Midbrain (tissue), 1 donor: ENCODE results near the gene SETD5.
A peak's percentile ranks its signal among the peaks of the same experiment; 100 is the strongest.

Source experiments
- DNase-seq: peaks from one replicate; lab custom pipeline; 2025; lab: John Stamatoyannopoulos, UW

SETD5 gene, protein sequence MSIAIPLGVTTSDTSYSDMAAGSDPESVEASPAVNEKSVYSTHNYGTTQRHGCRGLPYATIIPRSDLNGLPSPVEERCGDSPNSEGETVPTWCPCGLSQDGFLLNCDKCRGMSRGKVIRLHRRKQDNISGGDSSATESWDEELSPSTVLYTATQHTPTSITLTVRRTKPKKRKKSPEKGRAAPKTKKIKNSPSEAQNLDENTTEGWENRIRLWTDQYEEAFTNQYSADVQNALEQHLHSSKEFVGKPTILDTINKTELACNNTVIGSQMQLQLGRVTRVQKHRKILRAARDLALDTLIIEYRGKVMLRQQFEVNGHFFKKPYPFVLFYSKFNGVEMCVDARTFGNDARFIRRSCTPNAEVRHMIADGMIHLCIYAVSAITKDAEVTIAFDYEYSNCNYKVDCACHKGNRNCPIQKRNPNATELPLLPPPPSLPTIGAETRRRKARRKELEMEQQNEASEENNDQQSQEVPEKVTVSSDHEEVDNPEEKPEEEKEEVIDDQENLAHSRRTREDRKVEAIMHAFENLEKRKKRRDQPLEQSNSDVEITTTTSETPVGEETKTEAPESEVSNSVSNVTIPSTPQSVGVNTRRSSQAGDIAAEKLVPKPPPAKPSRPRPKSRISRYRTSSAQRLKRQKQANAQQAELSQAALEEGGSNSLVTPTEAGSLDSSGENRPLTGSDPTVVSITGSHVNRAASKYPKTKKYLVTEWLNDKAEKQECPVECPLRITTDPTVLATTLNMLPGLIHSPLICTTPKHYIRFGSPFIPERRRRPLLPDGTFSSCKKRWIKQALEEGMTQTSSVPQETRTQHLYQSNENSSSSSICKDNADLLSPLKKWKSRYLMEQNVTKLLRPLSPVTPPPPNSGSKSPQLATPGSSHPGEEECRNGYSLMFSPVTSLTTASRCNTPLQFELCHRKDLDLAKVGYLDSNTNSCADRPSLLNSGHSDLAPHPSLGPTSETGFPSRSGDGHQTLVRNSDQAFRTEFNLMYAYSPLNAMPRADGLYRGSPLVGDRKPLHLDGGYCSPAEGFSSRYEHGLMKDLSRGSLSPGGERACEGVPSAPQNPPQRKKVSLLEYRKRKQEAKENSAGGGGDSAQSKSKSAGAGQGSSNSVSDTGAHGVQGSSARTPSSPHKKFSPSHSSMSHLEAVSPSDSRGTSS (N-terminal part only)

DNA sequence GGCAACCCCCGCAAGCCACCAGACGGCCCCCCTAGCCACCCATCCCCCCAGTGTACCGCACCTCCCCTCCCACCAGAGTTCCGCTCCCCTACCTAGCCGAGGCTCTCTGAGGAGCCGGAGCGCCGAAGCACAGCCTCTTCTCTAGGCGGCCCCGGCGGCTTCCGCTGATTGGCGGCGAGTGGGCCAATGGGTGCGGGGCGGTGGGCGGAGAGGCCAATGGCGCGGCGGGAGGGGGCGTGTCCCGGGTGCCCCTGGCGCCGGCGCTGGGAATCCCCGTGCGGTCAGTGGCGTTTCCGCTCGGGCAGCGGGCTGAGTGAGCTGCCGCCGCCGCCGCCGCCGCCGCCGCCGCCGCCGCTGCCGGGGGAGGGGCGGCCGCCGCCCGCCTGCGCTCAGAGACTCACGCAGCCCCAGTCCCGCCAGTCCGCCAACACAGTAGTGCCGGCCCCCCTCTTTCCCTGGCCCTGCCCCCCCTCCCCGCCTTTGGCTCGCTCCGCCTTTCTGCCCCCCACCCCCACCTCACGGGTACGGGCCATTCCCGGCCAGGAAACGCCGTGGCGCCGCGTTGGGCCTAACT is at the start of gene SETD5:
SETD5 (plus strand) TSS at position 284 of the 574 bp plus-strand sequence. CDS start 31,324 bp downstream, outside the sequence.
- DNase-seq: peak; percentile 96

DNA sequence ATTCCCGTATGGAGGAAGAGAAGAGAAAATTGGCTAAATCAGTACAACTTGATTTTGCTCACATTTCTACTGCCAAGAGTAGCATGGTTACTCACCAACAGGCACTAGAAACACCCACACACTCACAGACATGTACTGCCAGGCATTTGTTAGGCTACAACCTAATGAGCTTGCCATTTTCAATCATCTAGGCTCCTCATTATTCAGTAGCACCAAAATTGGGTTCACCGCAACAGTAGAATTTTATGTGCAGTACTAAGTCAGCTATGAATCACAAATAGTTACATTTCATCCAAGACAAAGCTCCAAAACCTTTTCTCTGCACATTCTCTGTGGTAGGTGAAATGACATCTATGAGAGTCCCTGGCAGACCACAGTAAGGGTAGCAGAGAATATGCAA is 49.5 kb upstream of the SETD5 start:
- DNase-seq: no peak

DNA sequence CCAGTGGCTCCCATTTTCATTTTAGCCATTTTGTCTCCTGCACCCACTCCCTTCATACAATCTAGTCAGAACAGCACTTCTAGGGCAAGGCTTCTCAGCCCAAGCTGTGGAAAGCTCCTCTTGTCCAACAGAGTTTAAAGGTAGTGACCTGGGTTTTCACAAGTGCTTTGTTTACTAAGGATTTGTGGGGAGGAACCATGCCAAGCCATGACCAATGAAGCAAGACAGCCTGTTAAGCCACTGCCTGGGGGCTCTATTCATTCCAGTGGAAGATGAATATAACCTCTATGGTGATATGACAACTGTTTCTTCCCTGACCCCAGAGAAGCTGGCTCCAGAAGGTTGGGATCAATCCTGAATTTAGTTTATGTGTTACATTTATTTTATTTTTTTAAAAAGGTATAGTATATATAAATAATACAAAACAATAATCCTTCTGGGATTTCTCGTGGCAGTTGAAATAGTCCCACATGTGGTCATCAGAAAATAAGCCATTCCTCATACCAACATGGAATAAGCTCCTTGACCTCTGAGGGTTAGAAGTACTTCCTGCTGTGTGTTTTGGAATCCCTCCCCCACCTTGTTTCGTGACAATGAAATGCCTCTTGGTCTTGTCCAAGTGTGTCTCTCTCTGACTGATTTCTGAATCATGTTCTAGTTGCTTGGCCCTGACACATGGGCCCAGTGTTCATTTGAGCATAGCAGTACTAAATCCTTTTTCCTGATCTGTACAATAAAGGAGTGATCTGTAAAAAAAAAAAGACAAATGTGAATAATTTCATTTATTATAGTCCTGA is 47.9 kb upstream of the SETD5 start:
- no peak for DNase-seq

DNA sequence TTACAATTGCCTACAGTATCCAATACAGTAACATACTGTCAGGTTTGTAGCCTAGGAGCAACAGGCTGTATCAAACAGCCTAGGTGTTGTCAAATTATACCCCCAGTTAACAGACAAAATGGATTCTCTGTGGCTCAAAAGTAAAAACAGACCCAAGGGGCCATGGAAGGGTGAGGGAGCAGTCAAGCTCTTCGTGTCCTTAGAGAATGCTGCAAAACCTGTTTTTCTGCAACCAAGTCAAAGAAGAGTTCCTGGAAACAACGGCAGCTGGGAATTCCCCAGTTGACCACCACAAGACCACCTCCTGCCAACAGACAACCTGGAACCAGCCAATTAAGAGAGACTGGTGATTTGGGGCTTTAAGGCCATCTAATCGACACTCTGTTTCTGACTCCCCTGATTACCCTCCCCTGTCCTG is 45.7 kb upstream of the SETD5 start:
- no peak for DNase-seq

DNA sequence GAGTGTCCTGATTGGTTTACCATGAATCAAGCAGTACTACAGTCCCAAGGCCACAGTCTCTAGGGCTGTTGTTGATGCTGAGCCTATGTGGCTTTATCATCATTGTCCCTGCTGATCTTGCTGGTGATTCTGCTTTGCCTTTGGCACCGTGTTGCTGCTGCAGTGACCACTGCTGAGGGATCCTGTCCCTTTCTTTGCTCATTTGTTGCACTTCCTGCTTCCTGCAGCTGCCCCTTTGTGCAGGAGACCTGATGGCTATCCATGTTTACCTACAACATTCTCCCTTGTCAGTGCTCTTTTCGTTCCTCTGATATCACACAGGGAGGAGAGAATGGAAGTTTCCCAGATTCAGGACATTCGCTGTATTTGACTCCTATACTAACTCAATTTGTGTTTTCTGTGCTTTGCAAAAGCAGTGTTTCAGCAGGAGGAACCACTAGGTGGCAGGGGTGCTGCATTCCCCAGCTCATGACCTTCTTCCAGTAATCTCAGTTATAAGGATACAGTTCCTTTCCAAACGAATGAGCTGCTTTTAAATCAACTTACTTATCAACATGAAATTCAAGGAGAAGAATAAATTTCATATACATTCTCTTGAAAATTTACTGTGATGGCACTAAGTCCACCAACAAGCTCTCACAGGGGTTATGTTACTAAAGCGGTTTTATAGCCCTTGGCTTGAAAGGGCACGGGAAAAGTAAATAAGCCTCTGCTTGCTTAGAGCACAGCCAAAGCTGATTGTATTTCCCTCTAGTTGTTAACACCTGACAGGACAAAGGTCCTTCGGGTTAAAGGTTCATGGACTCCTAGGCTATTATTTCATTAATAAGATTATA is 44.3 kb upstream of the SETD5 start:
- peak; percentile 83 for DNase-seq

DNA sequence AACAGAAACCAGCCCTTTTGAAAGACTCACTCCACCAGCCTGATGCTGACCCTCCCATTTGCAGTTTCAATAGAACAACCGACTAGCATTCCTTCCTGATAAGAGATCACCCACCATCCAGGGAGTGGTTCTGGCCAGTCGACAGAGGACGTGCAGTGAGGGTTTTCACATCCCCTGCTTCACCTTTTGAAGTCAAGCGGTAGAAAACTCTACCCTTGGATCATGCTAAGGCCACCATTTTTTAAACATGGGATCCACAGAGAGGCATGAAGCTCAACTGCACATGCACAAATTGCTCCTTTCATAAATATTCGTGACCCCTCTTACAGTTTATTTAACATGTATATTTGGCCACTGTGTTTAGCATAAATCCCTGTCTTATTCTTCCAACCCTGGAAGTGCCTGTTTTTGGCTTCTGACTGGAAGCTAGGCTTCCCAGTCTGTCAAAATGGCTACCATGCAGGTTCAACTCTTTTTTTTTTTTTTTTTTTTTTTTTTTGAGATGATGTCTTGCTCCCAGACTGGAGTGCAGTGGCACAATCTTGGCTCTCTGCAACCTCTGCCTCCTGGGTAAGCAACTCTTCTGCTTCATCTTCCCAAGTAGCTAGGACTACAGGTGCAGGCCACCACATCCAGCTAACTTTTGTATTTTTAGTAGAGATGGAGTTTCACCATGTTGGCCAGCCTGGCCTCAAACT is 35.6 kb upstream of the SETD5 start:
- DNase-seq: no peak

DNA sequence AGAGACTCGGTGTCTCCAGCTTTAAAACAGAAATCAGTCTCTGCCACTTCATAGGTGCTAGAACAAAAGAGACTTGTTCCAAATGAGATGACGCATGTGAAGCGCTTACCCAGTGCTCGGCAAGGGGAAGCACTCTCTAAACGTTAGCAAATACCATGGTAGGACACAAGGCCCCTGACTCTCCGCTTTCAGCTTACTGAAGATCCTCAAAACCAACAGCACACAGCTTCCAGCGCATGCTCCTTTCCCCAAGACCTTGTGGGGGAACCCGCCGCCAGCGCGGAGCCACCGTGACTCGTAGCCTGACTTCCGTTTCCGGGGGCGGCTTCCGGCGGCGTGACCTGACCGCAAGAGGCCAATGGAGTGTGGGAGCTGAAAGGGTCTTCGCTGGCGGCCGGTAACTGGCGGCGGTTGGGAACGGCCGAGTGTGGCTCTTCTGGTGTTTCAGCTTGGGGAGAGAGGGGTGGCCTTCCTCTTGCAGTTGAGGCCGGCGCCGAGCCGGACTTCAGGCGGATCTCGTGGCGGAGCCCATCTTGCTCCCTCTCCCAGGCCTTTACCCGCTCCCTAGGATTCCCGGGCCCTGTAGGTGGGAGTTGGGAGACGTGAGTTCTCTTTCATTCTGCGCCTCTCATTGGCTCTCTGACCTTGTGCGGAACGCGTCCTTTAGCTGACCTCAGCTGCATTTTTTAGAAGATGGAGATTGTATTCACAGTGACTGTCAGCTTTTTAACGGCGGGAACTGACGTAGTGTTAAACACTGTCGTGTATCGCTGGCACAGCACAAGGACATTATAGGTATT is 34.5 kb upstream of the SETD5 start, which contains the start of gene THUMPD3:
THUMPD3 (plus strand) TSS at position 324 of the 800 bp plus-strand sequence. CDS start 2,015 bp downstream, outside the sequence.
- DNase-seq: peak; percentile 93

DNA sequence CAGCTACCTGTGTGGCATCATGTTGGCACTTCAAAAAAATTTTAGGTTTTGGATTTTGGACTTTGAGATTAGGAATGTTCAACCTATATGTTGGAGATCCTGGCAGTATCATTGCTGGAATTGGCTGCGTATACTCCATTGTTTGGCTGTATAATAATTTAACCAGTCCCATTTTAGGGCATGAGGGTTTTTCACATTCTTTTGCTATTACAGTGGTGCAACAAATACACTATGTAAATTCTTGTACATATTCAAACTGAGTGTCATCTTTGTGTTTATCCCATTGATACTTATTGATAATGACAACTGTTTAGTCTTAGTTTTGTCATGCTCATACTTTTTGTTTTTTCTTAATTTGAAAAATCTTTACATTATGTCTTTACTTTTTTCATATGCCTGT is 27.9 kb upstream of the SETD5 start:
- no peak for DNase-seq

DNA sequence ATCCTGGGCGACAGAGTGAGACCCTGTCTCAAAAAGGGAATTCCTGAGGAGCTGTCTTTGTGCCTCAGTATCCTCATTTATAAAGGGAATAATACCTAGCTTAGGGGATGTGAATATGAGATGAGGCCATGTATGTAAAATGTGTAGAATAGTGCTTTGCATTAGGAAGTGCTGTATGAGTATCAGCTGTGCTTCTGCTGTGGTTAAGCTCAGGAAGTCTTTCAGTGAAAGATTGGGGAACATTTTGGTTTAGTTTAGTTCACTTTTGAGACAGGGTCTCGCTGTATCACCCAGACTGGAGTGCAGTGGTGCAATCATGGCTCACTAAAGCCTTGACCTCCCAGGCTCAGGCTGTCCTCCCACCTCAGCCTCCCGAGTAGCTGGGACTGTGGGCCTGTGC is 23.9 kb upstream of the SETD5 start:
- no peak for DNase-seq

DNA sequence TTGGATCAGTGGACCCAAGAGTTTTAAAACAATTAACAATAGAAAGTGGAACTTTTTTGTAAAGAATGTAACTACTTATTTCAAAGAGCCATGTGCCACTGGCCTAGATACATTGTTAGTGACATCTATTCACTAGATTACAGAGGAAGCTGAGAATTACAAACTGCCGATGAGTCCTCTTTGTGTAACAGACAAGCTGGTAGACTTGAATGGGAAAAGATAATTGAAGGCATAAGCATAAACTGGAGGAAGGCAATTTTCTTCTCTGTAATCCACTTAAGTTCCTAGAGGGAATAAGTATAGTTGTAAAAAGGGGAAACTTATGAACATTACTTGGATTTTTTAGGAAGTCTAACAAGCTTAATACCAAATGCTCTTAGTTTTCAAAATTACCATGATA is 19.4 kb upstream of the SETD5 start:
- DNase-seq: no peak

DNA sequence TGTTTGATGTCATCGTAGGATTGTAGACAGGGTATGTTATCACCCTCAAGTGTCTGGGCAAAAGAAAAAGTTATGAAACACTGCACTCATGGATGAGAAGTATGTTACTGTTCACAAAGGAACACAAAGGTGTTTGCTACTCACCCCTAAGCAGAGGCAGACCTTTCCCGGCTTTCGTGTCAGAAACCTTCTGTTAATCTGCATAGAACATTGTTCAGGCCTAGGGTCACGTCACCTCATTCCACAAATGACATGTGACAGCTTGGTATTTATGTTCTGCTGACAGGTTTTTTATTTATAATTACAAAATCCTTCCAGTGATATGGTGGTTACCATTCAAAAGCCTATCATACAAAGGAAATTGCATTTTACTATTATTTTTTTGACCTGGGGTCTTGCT is 18.1 kb upstream of the SETD5 start:
- DNase-seq: no peak

DNA sequence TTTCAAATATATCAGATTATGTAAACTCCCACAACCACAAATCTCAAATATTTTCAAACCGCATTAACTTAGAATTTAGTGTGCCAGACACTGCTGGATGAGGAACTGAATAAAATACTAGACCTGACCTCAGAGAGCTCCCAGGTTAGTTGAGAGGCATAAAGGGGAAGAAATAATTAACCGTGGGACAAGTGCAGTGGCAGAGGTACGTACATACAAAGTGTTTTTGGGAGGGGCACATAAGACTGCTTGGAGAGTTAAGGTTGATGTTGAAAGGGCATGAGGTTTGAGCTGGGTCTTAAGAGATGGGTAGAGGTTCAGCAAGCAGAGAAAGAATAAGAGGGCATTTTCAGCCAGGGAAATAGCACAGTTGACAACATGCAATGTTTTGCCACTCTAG is 17.4 kb upstream of the SETD5 start:
- DNase-seq: no peak

DNA sequence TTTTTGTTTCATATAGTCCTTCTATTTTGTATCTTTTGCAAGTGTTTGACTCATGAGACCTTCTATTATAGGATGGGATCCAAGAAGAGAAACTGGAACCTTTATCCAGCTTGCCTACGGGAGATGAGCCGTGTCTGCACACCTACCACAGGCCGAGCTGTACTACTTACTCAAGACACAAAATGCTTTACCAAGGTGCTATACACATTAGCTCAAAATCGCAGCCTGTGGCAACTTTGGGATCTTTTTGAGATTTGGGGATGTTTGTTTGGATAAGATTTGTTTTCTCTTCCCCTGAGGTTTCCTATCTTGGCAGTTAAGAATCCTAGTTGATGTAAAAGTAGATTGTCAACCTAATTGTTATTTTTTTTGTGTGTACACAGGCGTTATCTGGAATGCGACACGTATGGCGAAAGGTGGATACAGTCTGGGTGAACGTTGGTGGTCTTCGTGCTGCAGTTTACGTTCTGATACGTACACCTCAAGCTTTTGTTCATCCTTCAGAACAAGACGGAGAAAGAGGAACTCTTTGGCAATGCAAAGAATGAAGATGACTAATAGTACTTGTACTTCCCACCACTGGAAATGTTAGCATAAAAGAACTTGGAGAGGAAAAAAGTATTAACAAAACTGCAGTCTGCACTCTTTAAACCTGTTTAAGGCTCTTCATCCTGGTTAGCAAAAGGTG is 13.1 kb upstream of the SETD5 start:
- no peak for DNase-seq

DNA sequence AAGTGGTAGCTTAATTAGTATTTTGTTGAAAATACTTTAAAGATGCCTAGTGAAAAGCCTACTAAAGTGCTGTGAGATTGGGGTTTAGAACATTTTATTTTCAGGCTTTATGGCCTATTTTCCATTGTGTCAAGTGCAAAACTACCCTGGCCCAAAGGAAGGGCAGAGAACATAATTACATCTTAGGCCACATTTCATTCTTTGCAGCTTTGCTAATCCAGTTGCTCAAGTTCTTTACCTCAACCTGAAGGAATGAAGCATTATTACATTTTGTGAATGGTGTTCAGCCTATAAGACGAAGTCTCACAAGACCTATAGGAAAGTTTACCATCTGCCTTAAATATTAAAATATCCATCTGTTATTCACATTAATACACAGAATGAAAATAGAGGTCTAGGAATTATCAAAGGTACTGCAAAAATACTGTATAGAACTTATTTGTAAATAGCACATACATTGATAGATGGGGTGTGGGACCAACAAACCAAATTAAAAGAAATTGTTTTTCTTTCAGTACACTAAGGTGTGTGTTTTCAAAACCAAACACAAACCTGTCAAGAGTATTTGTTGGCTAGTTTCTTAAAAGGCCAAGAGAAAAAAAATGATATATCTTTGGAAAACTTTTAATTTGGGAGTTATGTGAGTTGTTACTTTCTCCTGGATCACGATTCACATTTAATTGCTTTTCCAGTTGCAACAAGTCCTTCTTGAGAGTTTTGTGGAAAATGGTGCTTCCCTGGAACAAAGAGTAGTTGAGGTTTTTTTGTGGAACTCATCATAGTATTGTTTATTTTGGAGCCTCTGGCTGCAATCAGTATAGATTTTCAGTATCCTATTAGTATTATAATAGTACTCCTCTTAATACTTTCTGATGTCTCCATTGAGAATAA is 12.0 kb upstream of the SETD5 start:
- DNase-seq: no peak

DNA sequence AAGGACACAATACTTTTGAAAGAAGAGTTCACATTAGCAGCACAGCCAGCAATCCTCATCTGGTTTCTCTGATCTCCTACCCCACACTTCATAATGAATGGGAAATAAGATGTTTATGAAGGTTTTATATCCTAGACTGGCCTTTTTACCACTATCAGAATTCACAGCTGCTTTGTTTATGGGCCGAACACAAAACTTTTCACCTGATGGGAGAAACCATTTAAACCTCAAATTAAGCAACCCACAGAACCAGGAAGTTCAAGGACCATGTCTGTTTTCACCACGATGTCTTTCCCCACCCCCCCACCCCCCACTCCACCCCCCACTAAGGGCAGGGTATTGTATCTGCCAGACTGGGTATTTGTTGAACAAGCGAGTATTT is 11.3 kb upstream of the SETD5 start:
- DNase-seq: no peak

DNA sequence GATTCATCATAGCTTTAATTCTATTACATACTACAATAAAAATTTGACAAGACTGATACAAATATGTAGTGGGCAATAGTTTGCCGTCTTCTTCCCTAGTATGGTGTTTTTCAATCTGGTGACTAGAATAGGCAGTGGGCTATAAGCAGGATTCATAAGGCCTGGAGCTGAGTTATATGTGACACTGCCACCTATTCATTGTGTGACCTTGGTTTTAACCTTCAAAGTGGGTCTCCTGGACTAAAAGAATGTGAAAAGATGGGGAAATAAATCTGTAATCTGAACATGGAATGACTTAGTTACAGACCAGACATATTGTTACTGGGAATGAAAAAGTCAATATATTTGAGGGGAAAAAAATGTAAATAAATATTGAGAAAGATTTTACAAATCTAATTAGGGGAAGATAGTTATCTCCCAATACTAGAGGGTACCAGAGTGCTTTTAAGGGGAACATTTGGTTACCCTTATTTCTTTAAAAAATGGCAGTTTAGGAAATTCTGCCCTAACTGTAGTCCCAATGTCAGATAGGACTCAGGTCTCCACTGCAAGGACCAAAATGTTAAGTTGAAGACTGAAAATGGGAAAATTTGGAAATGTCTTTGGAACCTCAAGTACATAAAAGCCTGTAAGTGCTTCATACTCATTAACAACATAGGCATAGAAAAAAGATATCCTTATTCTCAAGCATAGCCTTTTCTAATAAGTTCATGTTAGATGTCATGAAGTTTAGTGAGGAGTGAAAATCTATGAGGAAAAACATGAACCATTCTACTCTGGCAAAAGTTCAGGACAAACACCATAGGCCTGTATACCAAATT is 10.7 kb upstream of the SETD5 start:
- DNase-seq: no peak
